Activated naive CD8-positive, alpha-beta T cell treated with anti-CD3 and anti-CD28 coated beads for 36 hours (primary cell): ENCODE measurements around the gene RTP3. TPM values are rescaled to one million over a fixed set of nuclear protein-coding genes. Genes with fewer than 3 reads are reported as not detected.
"Not testable (repeated sequence)": the region's sequence is repeated elsewhere in the genome, so short reads cannot be mapped to it uniquely, and the experiment has no call there.

Source experiments
- DNase-seq: peaks from one replicate; pipeline ENCODE4 v3.0.0; 2021
- H3K27ac Mint-ChIP-seq: one replicate; pipeline ENCODE4 v1.8.0; 2022; ENCODE audit warnings: mild to moderate bottlenecking, moderate library complexity, mixed read lengths
- H3K27me3 Mint-ChIP-seq: one replicate; pipeline ENCODE4 v1.8.0; 2022; ENCODE audit warnings: mild to moderate bottlenecking, mixed read lengths
- H3K36me3 Mint-ChIP-seq: one replicate; pipeline ENCODE4 v1.8.0; 2021; ENCODE audit warnings: mild to moderate bottlenecking, mixed read lengths
- H3K4me1 Mint-ChIP-seq: one replicate; pipeline ENCODE4 v1.8.0; 2021; ENCODE audit warnings: mixed read lengths
- H3K4me3 Mint-ChIP-seq: one replicate; pipeline ENCODE4 v1.8.0; 2022; ENCODE audit warnings: mild to moderate bottlenecking, moderate library complexity, mixed read lengths
- H3K9me3 Mint-ChIP-seq: one replicate; pipeline ENCODE4 v1.8.0; 2022; ENCODE audit warnings: mixed read lengths
- total RNA-seq, 2 experiments: library from RNA; stranded (reverse); gene quantifications; one replicate each; pipeline ENCODE4 v1.2.3, GENCODE V29; 2021

RTP3 gene
- total RNA-seq, 2 experiments from 2014 or later, result not detected

- H3K4me1 Mint-ChIP-seq, result peaks cover 9% of the 10 kb centered on the region
- no peak overlapping the region for H3K27ac Mint-ChIP-seq
- no peak overlapping the region for H3K4me3 Mint-ChIP-seq
- no peaks in the 10 kb centered on the region for H3K9me3 Mint-ChIP-seq
- no peaks in the 10 kb centered on the region for H3K36me3 Mint-ChIP-seq
- DNase-seq, result no peak
- no peaks in the 10 kb centered on the region for H3K27me3 Mint-ChIP-seq
Measured at GRCh38 chr3:46492890-46493547, 4.8 kb upstream of the RTP3 start.

- not testable (repeated sequence) for DNase-seq, H3K27ac Mint-ChIP-seq, H3K9me3 Mint-ChIP-seq, H3K27me3 Mint-ChIP-seq, H3K4me3 Mint-ChIP-seq, H3K4me1 Mint-ChIP-seq, H3K36me3 Mint-ChIP-seq
Measured at GRCh38 chr3:46494491-46494890, 3.3 kb upstream of the RTP3 start.

- no peak for DNase-seq
- H3K9me3 Mint-ChIP-seq, result no peaks in the 10 kb centered on the region
- H3K27me3 Mint-ChIP-seq, result no peaks in the 10 kb centered on the region
- no peak overlapping the region for H3K4me3 Mint-ChIP-seq
- H3K36me3 Mint-ChIP-seq, result no peaks in the 10 kb centered on the region
- no peak overlapping the region for H3K27ac Mint-ChIP-seq
- H3K4me1 Mint-ChIP-seq, result peaks cover 4% of the 10 kb centered on the region
Measured at GRCh38 chr3:46495901-46496456, 1.8 kb upstream of the RTP3 start.

- no peak overlapping the region for H3K4me3 Mint-ChIP-seq
- no peaks in the 10 kb centered on the region for H3K27me3 Mint-ChIP-seq
- peak; percentile 15 for DNase-seq
- no peaks in the 10 kb centered on the region for H3K9me3 Mint-ChIP-seq
- H3K4me1 Mint-ChIP-seq, result peaks cover 4% of the 10 kb centered on the region
- no peak overlapping the region for H3K27ac Mint-ChIP-seq
- H3K36me3 Mint-ChIP-seq, result no peaks in the 10 kb centered on the region
Measured at GRCh38 chr3:46496746-46497555, 825 bp upstream of the RTP3 start.

- no peak overlapping the region for H3K4me3 Mint-ChIP-seq
- peaks cover 4% of the 10 kb centered on the region for H3K4me1 Mint-ChIP-seq
- no peak overlapping the region for H3K27ac Mint-ChIP-seq
- H3K9me3 Mint-ChIP-seq, result no peaks in the 10 kb centered on the region
- no peak for DNase-seq
- no peaks in the 10 kb centered on the region for H3K27me3 Mint-ChIP-seq
- H3K36me3 Mint-ChIP-seq, result peaks cover 1% of the 10 kb centered on the region
Measured at GRCh38 chr3:46498916-46499519, 1.2 kb downstream of the RTP3 start.

- H3K4me3 Mint-ChIP-seq, result no peak overlapping the region
- H3K36me3 Mint-ChIP-seq, result peaks cover 1% of the 10 kb centered on the region
- H3K27me3 Mint-ChIP-seq, result no peaks in the 10 kb centered on the region
- peaks cover 13% of the 10 kb centered on the region for H3K4me1 Mint-ChIP-seq
- peaks cover 6% of the 10 kb centered on the region for H3K9me3 Mint-ChIP-seq
- H3K27ac Mint-ChIP-seq, result no peak overlapping the region
- DNase-seq, result no peak
Measured at GRCh38 chr3:46500656-46501635, 3.2 kb downstream of the RTP3 start.

GRCh38 chr3:46501702-46502101 is 3.9 kb downstream of the RTP3 start:
- DNase-seq, result no peak
- no peak overlapping the region for H3K27ac Mint-ChIP-seq
- peaks cover 4% of the 10 kb centered on the region for H3K36me3 Mint-ChIP-seq
- peaks cover 11% of the 10 kb centered on the region for H3K4me1 Mint-ChIP-seq
- no peaks in the 10 kb centered on the region for H3K27me3 Mint-ChIP-seq
- H3K9me3 Mint-ChIP-seq, result peaks cover 6% of the 10 kb centered on the region
- H3K4me3 Mint-ChIP-seq, result no peak overlapping the region

- no peak overlapping the region for H3K4me3 Mint-ChIP-seq
- no peak for DNase-seq
- H3K9me3 Mint-ChIP-seq, result peaks cover 6% of the 10 kb centered on the region
- peaks cover 11% of the 10 kb centered on the region for H3K4me1 Mint-ChIP-seq
- H3K36me3 Mint-ChIP-seq, result peaks cover 5% of the 10 kb centered on the region
- no peaks in the 10 kb centered on the region for H3K27me3 Mint-ChIP-seq
- no peak overlapping the region for H3K27ac Mint-ChIP-seq
Measured at GRCh38 chr3:46503200-46503874, 5.6 kb downstream of the RTP3 start.

GRCh38 chr3:46504789-46505188 is 7.0 kb downstream of the RTP3 start:
- H3K27me3 Mint-ChIP-seq, result no peaks in the 10 kb centered on the region
- DNase-seq, result peak; percentile 26
- no peak overlapping the region for H3K4me3 Mint-ChIP-seq
- no peak overlapping the region for H3K27ac Mint-ChIP-seq
- peaks cover 11% of the 10 kb centered on the region for H3K4me1 Mint-ChIP-seq
- peaks cover 5% of the 10 kb centered on the region for H3K36me3 Mint-ChIP-seq
- peaks cover 6% of the 10 kb centered on the region for H3K9me3 Mint-ChIP-seq

GRCh38 chr3:46505953-46506352 is 8.2 kb downstream of the RTP3 start:
- Mint-ChIP-seq H3K27me3 (no peaks in the 10 kb centered on the region), H3K4me1 (peaks cover 9% of the 10 kb centered on the region), H3K36me3 (peaks cover 5% of the 10 kb centered on the region), H3K9me3 (peaks cover 6% of the 10 kb centered on the region), H3K4me3 (no peak overlapping the region), H3K27ac (no peak overlapping the region)
- no peak for DNase-seq

GRCh38 chr3:46506526-46506925 is 8.8 kb downstream of the RTP3 start:
- Mint-ChIP-seq H3K4me3 (no peak overlapping the region), H3K27me3 (no peaks in the 10 kb centered on the region), H3K36me3 (peaks cover 5% of the 10 kb centered on the region), H3K4me1 (peaks cover 11% of the 10 kb centered on the region), H3K9me3 (peaks cover 6% of the 10 kb centered on the region), H3K27ac (no peak overlapping the region)
- DNase-seq, result no peak

- Mint-ChIP-seq H3K4me3 (no peak overlapping the region), H3K27me3 (no peaks in the 10 kb centered on the region)
Measured at GRCh38 chr3:46508850-46509591, 11.2 kb downstream of the RTP3 start.

GRCh38 chr3:46509661-46510187 is 11.9 kb downstream of the RTP3 start:
- Mint-ChIP-seq H3K27ac (no peak overlapping the region), H3K4me3 (no peak overlapping the region), H3K27me3 (no peaks in the 10 kb centered on the region), H3K9me3 (peaks cover 4% of the 10 kb centered on the region), H3K36me3 (peaks cover 3% of the 10 kb centered on the region), H3K4me1 (peaks cover 9% of the 10 kb centered on the region)
- DNase-seq, result no peak

More at GRCh38 chr3:46508850-46509591, 11.2 kb downstream of the RTP3 start:
- Mint-ChIP-seq H3K4me1 (peaks cover 11% of the 10 kb centered on the region), H3K9me3 (peaks cover 6% of the 10 kb centered on the region), H3K27ac (no peak overlapping the region), H3K36me3 (peaks cover 3% of the 10 kb centered on the region)
- no peak for DNase-seq
